IMR-90 (cell line): ENCODE results near the gene ADARB2. TPM values are rescaled to one million over a fixed set of nuclear protein-coding genes. Genes with fewer than 3 reads are reported as not detected.

Experiments
- ATAC-seq: fragments of 200-7000 bp; cut with Tn5 transposase; 2 replicates; pipeline ENCODE4 v1.9.1; 2020; ENCODE audit warnings: low read depth, mild to moderate bottlenecking, moderate library complexity
- BruUV-seq: library from RNA; stranded (reverse); fragments of 400-500 nt; replicated peaks from 2 replicates; lab custom pipeline; 2021; lab: Mats Ljungman, UMichigan
- CTCF ChIA-PET: fragments of 300-600 bp; formaldehyde crosslinking; extraction: SDS; loops from one replicate; lab custom pipeline; 2021; ENCODE audit warnings: antibody characterized with exemption; lab: Yijun Ruan, JAX
- POLR2A ChIA-PET: fragments of 300-600 bp; sonication (Branson Sonifier 250); formaldehyde crosslinking; loops from one replicate; lab custom pipeline; 2022; ENCODE audit warnings: antibody characterized with exemption; ENCODE audit not compliant: unreplicated experiment; lab: Charles Lee
- DNase-seq: peaks from one replicate; pipeline ENCODE4 v3.0.0; 2013
- H2AFZ ChIP-seq: replicated peaks from 2 replicates; pipeline ENCODE3; 2013; ENCODE audit warnings: low read length, mild to moderate bottlenecking; ENCODE audit not compliant: poor library complexity
- H2AK5ac ChIP-seq: 2 replicates; pipeline ENCODE4 v1.6.1; 2013; ENCODE audit warnings: low read depth, low read length, inconsistent platforms
- H2AK9ac ChIP-seq: replicated peaks from 2 replicates; pipeline ENCODE3; 2013; ENCODE audit warnings: mild to moderate bottlenecking, low read depth, low read length, moderate library complexity; ENCODE audit not compliant: poor library complexity
- H2BK120ac ChIP-seq: 2 replicates; pipeline ENCODE4 v1.6.1; 2013; ENCODE audit warnings: low read depth, low read length, inconsistent platforms
- H2BK15ac ChIP-seq: 3 replicates; pipeline ENCODE4 v1.6.1; 2013; ENCODE audit warnings: low read depth, low read length, inconsistent platforms
- H2BK20ac ChIP-seq: 2 replicates; pipeline ENCODE4 v1.6.1; 2013; ENCODE audit warnings: low read depth, mild to moderate bottlenecking, inconsistent platforms, low read length, moderate library complexity
- H2BK5ac ChIP-seq: 2 replicates; pipeline ENCODE4 v1.6.1; 2013; ENCODE audit warnings: mild to moderate bottlenecking, low read depth, low read length, inconsistent platforms; ENCODE audit not compliant: poor library complexity, severe bottlenecking
- H3K14ac ChIP-seq: replicated peaks from 2 replicates; pipeline ENCODE4 v1.6.1; 2013; ENCODE audit warnings: low read depth, low read length, inconsistent platforms
- H3K18ac ChIP-seq: 2 replicates; pipeline ENCODE4 v1.6.1; 2013; ENCODE audit warnings: low read depth, low read length, control low read depth
- H3K23ac ChIP-seq: 2 replicates; pipeline ENCODE4 v1.6.1; 2013; ENCODE audit warnings: low read depth, low read length, inconsistent platforms
- H3K27ac ChIP-seq: 2 replicates; pipeline ENCODE4 v1.5.1; 2013; ENCODE audit warnings: mild to moderate bottlenecking, control low read depth, low read length; ENCODE audit not compliant: insufficient read depth
- H3K27me3 ChIP-seq: 2 replicates; pipeline ENCODE4 v1.6.1; 2013; ENCODE audit warnings: low read length; ENCODE audit not compliant: control insufficient read depth, insufficient read depth
- H3K36me3 ChIP-seq: 2 replicates; pipeline ENCODE4 v1.6.1; 2013; ENCODE audit warnings: low read length, mixed read lengths; ENCODE audit not compliant: control insufficient read depth, insufficient read depth
- H3K4ac ChIP-seq: 2 replicates; pipeline ENCODE4 v1.6.1; 2013; ENCODE audit warnings: low read depth, low read length, inconsistent platforms
- H3K4me1 ChIP-seq: 2 replicates; pipeline ENCODE4 v1.6.1; 2013; ENCODE audit warnings: low read length, mixed read lengths; ENCODE audit not compliant: control insufficient read depth, insufficient read depth
- H3K4me2 ChIP-seq: 2 replicates; pipeline ENCODE4 v1.6.1; 2013; ENCODE audit warnings: low read depth, mild to moderate bottlenecking, control low read depth, low read length, moderate library complexity
- H3K4me3 ChIP-seq: 2 replicates; pipeline ENCODE4 v1.5.1; 2013; ENCODE audit warnings: low read depth, mild to moderate bottlenecking, control low read depth, low read length, moderate library complexity; ENCODE audit not compliant: insufficient read depth
- H3K56ac ChIP-seq: 2 replicates; pipeline ENCODE4 v1.6.1; 2013; ENCODE audit warnings: low read length, inconsistent platforms; ENCODE audit not compliant: insufficient read depth; ENCODE audit errors: extremely low read depth
- H3K79me1 ChIP-seq, 2 experiments: 2 replicates each; pipeline ENCODE4 v1.6.1; 2013; ENCODE audit warnings: low read length in 2 of 2, inconsistent platforms in 1 of 2, low read depth in 1 of 2
- H3K9ac ChIP-seq: 2 replicates; pipeline ENCODE4 v1.6.1; 2013; ENCODE audit warnings: low read depth, low read length, control low read depth
- H3K9me1 ChIP-seq: 2 replicates; pipeline ENCODE4 v1.6.1; 2013; ENCODE audit warnings: low read length, inconsistent platforms; ENCODE audit not compliant: insufficient read depth
- H3K9me3 ChIP-seq: 2 replicates; pipeline ENCODE4 v1.6.1; 2013; ENCODE audit warnings: low read length; ENCODE audit not compliant: control insufficient read depth, insufficient read depth
- H4K20me1 ChIP-seq: 2 replicates; pipeline ENCODE4 v1.6.1; 2013; ENCODE audit warnings: low read length, inconsistent platforms; ENCODE audit not compliant: insufficient read depth
- H4K5ac ChIP-seq: 2 replicates; pipeline ENCODE4 v1.6.1; 2013; ENCODE audit warnings: mild to moderate bottlenecking, low read depth, low read length, control low read depth
- H4K8ac ChIP-seq, 2 experiments: 2 replicates each; pipeline ENCODE4 v1.6.1; 2013; ENCODE audit warnings: low read depth in 2 of 2, low read length in 2 of 2, control low read depth in 1 of 2, inconsistent platforms in 1 of 2
- H4K91ac ChIP-seq: 2 replicates; pipeline ENCODE4 v1.6.1; 2013; ENCODE audit warnings: low read depth, low read length, inconsistent platforms; ENCODE audit not compliant: insufficient read depth
- BHLHE40 ChIP-seq: fragments of 150-350 bp; IDR thresholded peaks from 2 replicates; pipeline ENCODE4 v1.6.1; 2016; ENCODE audit warnings: mild to moderate bottlenecking, low read depth, low read length
- CEBPB ChIP-seq: IDR thresholded peaks from 2 replicates; pipeline ENCODE4 v1.6.1; 2012; ENCODE audit warnings: low read depth, low read length, improper control_type of control experiment
- CHD1 ChIP-seq: IDR thresholded peaks from 2 replicates; pipeline ENCODE4 v1.6.1; 2012; ENCODE audit warnings: low read depth, low read length, improper control_type of control experiment
- CTCF ChIP-seq: conservative IDR thresholded peaks from 2 replicates; pipeline ENCODE4 v1.5.1; 2012; ENCODE audit warnings: mild to moderate bottlenecking, low read depth, low read length, improper control_type of control experiment
- ELK1 ChIP-seq: fragments of 150-350 bp; IDR thresholded peaks from 2 replicates; pipeline ENCODE4 v1.6.1; 2016; ENCODE audit warnings: low read depth, mild to moderate bottlenecking, low read length, moderate library complexity, borderline replicate concordance
- MAFK ChIP-seq: IDR thresholded peaks from 2 replicates; pipeline ENCODE4 v1.6.1; 2012; ENCODE audit warnings: low read depth, low read length, improper control_type of control experiment
- MAZ ChIP-seq: IDR thresholded peaks from 2 replicates; pipeline ENCODE4 v1.6.1; 2012; ENCODE audit warnings: low read depth, mild to moderate bottlenecking, low read length, improper control_type of control experiment, moderate library complexity, borderline replicate concordance
- MXI1 ChIP-seq: IDR thresholded peaks from 2 replicates; pipeline ENCODE4 v1.6.1; 2012; ENCODE audit warnings: low read depth, mild to moderate bottlenecking, low read length, moderate library complexity, borderline replicate concordance
- NFE2L2 ChIP-seq: fragments of 150-350 bp; IDR thresholded peaks from 2 replicates; pipeline ENCODE4 v1.6.1; 2016; ENCODE audit warnings: low read depth, mild to moderate bottlenecking, low read length
- POLR2A ChIP-seq: IDR thresholded peaks from 2 replicates; pipeline ENCODE4 v1.6.1; 2012; ENCODE audit warnings: mild to moderate bottlenecking, low read depth, low read length
- RFX5 ChIP-seq: IDR thresholded peaks from 2 replicates; pipeline ENCODE4 v1.8.0; 2012; ENCODE audit warnings: low read depth, mild to moderate bottlenecking, low read length, moderate library complexity
- WGBS, 2 experiments: methylation state at CpG; one replicate each; pipeline versions ENCODE4 v1.1.5 to v1.1.7; 2013; ENCODE audit warnings: missing lambda C conversion rate in 2 of 2; ENCODE audit not compliant: insufficient read length in 1 of 2; ENCODE audit errors: extremely low coverage in 2 of 2; 5-methylcytosine and 5-hydroxymethylcytosine counted together
- dilution Hi-C: fragments of 300-500 bp; cut with HindIII; formaldehyde crosslinking; loops from one replicate; pipeline ENCODE4 v1.14.3; 2018; ENCODE audit warnings: low sequenced_read_pairs; ENCODE audit not compliant: unreplicated experiment
- in situ Hi-C: fragments of 300-500 bp; cut with MboI; formaldehyde crosslinking; loops from 3 replicates; pipeline ENCODE4 v1.14.3; 2019; ENCODE audit warnings: low sequenced_read_pairs, inconsistent platforms, mixed read lengths
- intact Hi-C: fragments of 100-400 bp; cut with micrococcal nuclease; formaldehyde crosslinking; loops from 2 replicates; pipeline ENCODE4 v1.10.0; 2022
- polyA plus RNA-seq, 3 experiments: library from polyadenylated mRNA; depleted of rRNA; stranded (reverse); fragments of >200 nt; gene quantifications; 2 replicates each; pipeline ENCODE4 v1.2.3, GENCODE V29; 2012; ENCODE audit warnings: low replicate concordance in 1 of 3
- total RNA-seq: library from RNA; depleted of rRNA; stranded (reverse); fragments of >200 nt; gene quantifications from 2 replicates; pipeline ENCODE4 v1.2.3, GENCODE V29; 2012
- TF ChIP-seq, protein P1 (sequence below): fragments of 150-350 bp; IDR thresholded peaks from 2 replicates; pipeline ENCODE4 v1.6.1; 2017; ENCODE audit warnings: mild to moderate bottlenecking, antibody characterized with exemption, low read length, low read depth

Gene ADARB2
- total and polyA plus RNA-seq, 2 of the 4 experiments (the other 2 are of a cell fraction) = not detected

- TF ChIP-seq ELK1 = no peak
- TF ChIP-seq CEBPB = no peak
Measured at GRCh38 chr10:1366811-1367425, 370.4 kb downstream of the ADARB2 start (continued).

DNA sequence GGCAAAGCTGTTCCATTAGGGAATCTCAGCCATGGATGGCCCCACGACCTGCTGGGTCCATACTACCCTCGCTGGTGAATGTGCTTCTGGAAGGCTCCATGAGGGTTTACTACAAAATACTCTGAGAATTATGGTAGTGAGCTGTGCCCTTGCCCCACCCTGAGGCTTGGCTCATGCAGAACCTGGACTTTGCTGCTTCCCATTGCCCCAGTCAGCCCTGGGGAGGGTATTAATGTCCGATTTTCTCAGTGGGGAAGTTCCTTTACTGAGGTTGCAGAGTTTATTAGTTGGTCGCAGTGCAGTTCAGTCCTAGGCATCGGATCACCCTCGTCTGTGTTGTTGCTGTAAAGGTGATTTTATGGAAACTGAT, 371.0 kb downstream of the ADARB2 start:
- in situ Hi-C loops (no loop called here), intact Hi-C loops (no loop called here), dilution Hi-C loops (no loop called here)
- Histone ChIP-seq H3K23ac (no peak overlapping the region), H2BK20ac (no peak overlapping the region), H3K14ac (no peak overlapping the region), H3K4ac (no peak overlapping the region), H3K56ac (no peak overlapping the region), H3K36me3 (no peaks in the 10 kb centered on the region), H3K9ac (no peak overlapping the region), H4K20me1 (no peaks in the 10 kb centered on the region), H3K27ac (no peak overlapping the region), H2BK5ac (no peak overlapping the region), H3K27me3 (no peaks in the 10 kb centered on the region), H2BK15ac (no peak overlapping the region), H2AK9ac (no peak overlapping the region), H3K4me2 (no peak overlapping the region), H3K9me3 (peaks cover 49% of the 10 kb centered on the region), H2AK5ac (no peak overlapping the region), H3K4me1 (no peaks in the 10 kb centered on the region), H3K4me3 (no peak overlapping the region), H3K9me1 (no peaks in the 10 kb centered on the region), H4K8ac (no peak overlapping the region), H4K91ac (no peak overlapping the region), H2BK120ac (no peak overlapping the region), H2AFZ (no peak overlapping the region), H4K5ac (no peak overlapping the region), H3K79me1 (no peaks in the 10 kb centered on the region), H3K18ac (no peak overlapping the region)
- WGBS, 2 experiments = no CpG with 5 or more reads among the region's 6 CpGs
- BruUV-seq = no TSS peak
- CTCF ChIA-PET = no interaction called here
- DNase-seq (no peak), ATAC-seq (no peak)
- POLR2A ChIA-PET = no interaction called here
- TF ChIP-seq ELK1 (no peak), RFX5 (no peak), NFE2L2 (no peak), MAZ (no peak), CTCF (no peak), CEBPB (no peak), BHLHE40 (no peak), POLR2A (no peak), MAFK (no peak), MXI1 (no peak), CHD1 (no peak)
- TF ChIP-seq, protein P1, sequence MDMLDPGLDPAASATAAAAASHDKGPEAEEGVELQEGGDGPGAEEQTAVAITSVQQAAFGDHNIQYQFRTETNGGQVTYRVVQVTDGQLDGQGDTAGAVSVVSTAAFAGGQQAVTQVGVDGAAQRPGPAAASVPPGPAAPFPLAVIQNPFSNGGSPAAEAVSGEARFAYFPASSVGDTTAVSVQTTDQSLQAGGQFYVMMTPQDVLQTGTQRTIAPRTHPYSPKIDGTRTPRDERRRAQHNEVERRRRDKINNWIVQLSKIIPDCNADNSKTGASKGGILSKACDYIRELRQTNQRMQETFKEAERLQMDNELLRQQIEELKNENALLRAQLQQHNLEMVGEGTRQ = no peak
